GM18873 (cell line): Measurements from ENCODE around the gene ZNF529.
"Not testable (repeated sequence)": the region's sequence is repeated elsewhere in the genome, so short reads cannot be mapped to it uniquely, and the experiment has no call there.

Experiments used
- ATAC-seq: cut with Tn5 transposase; IDR thresholded peaks from one replicate; pipeline ENCODE4 v1.9.1; 2021; ENCODE audit warnings: mild to moderate bottlenecking, moderate library complexity, moderate number of reproducible peaks; ENCODE audit not compliant: unreplicated experiment, low FRiP score

ZNF529 gene

DNA sequence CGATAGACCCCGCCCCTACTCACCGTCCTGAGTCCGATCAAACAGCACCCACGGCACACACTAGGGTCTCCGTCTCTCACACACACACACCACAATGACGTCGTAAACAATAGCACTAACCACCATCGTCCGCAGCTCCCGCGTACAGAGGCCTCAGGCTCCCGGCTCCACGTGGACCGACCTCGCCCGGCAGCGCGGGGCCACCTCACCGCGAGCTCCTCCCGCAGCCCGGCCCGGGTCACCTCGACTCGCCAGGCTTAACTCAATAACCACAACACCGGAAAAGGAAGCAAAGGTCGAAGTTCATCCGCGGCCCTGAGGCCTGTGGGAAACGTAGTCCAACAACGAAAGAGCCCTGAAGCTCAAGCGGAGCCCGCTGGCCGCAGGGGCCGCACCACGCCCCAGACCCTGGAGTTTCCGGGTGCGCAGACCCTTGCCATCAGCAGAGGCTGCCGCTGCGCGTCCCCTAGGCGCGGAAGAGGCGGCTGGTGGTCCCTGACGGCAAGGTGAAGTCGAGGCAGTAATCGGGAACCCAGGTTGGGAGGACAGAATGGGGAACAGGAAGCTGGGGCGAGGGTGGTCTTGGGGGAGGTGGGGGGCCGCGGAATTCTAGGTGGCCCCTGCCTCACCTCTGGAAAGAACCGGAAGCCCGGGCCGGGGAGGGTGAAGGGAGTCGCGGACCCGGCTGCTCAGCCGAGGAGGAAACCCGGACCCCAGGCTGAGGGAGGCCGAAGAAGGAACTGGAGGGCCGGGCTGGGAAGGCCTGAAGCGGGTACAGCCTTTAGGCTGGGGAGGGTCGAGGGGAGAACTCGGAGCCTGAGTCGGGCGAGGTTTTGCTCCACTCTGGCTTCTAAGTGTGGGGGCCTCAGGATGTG, at the start of gene ZNF529:
Gene ZNF529 (minus strand): TSS at position 273 of the 875 bp plus-strand sequence. CDS start 946 bp downstream, outside the sequence.
- peak; percentile 91 for ATAC-seq

DNA sequence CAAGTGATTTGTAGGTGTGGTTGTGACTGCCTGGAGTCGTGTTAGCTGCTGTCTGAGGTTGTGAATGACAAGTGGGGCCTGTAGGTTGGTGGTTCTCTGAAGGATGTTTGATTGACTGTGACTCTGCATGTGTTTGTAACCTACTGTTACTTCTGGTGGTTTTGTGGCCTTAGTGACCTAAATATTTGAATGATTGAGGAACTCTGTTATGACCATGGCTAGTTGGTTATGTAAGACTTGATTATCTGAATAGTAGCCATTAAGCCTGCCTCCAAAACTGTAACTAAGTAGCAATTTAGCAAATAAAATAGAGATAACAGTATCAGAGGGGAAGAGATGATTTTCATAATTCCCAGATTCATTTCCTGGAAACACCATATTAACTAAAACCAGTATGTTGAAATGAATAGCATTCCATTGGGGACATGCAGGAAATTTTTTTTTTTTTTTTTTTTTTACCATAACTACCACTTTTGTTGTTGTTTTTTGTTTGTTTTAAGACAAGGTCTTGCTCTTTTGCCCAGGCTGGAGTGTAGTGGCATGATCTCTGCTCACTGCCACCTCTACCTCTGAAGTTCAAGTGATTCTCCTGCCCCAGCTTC, 32.9 kb upstream of the ZNF529 start:
- no peak for ATAC-seq

DNA sequence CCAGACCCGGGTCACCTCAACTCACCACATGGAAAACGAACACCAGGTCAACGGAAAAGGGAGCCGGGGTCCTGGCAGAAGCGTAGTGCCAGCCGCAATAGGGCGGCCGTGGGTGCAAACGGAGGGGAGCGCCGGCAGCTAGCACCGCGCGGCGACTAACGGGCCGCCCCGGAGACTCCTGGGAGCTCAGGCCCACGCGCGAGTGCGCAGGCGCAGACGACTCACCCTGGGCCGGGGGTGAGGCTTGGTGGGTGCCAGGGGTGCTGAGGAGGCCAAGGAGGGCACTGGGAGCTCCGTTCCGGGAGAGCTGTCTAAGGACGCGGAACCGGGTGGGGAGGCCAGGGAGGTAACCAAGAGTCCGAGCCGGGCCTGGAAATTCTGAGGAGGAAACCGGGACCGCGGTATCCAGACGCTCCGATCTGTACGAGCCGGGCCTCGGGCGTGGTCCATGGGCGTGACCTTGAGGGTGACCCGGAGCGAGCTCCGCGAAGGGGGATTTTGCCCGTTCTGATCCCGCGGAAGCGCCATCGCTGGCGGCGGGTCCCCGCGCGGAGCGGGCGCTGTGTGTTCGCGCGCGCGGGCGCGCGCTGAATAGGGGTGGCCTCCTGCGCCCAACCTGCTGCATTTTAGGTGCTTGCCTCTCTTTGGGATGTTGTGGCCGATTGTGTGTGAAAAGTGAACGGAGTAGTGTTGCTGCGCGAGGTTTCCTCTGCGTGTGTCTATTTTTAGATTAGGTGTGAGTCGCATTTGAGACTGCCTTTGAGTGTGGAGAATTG, 32.2 kb upstream of the ZNF529 start, which contains the start of gene ZNF382:
Gene ZNF382 (plus strand): TSS at position 213 of the 776 bp plus-strand sequence. CDS start 4,602 bp downstream, outside the sequence.
- no peak for ATAC-seq

DNA sequence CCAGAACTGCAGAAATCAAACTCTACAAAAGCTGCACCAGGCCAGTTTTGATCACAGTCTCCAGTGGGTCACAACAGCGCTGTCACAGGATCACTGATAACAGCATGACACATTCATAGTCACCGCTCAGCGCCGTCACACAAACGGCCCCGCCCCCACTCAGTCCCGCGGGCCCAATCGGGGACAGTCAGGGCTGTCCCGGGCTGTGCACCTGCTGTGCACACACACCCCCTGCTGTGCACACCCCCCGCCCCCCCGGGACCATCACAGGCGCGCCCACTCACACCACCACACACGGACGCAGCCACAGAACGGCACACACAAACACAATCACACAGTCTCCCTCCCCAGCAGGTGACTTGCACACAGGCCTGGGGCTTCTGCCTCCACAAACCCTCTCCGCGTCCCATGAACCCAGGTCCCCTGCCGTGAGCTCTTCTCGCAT, 31.6 kb upstream of the ZNF529 start:
- ATAC-seq: no peak

DNA sequence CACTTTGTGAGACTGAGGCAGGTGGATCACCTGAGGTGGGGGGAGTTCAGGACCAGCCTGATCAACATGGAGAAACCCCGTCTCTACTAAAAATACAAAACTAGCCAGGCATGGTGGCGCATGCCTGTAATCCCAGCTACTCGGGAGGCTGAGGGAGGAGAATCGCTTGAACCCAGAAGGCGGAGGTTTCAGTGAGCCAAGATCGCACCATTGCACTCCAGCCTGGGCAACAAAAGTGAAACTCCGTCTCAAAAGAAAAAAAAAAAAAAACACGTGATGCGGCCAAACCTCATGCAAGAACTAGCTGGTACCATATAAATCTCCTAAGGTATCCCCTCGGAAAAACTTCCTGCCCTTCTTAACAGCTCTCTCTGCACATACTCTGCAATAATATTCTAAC, 29.6 kb upstream of the ZNF529 start:
- ATAC-seq: not testable (repeated sequence)

DNA sequence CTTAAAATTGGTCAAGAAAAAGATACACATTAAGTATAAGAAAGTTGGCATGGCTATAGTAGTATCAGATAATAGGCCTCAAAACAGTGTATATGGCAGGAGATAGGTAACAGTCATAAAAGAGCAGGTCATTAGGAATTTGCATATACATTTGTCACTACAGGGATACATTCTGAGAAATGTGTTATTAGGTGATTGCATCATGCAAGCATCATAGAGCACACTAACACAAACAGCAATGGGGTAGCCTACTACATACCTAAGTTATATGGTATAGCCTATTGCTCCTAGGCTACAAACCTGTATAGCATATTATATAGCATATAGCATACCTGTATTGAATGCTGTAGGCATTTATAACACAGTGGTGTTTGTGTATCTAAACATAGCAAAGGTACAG, 6.2 kb upstream of the ZNF529 start:
- ATAC-seq: no peak

DNA sequence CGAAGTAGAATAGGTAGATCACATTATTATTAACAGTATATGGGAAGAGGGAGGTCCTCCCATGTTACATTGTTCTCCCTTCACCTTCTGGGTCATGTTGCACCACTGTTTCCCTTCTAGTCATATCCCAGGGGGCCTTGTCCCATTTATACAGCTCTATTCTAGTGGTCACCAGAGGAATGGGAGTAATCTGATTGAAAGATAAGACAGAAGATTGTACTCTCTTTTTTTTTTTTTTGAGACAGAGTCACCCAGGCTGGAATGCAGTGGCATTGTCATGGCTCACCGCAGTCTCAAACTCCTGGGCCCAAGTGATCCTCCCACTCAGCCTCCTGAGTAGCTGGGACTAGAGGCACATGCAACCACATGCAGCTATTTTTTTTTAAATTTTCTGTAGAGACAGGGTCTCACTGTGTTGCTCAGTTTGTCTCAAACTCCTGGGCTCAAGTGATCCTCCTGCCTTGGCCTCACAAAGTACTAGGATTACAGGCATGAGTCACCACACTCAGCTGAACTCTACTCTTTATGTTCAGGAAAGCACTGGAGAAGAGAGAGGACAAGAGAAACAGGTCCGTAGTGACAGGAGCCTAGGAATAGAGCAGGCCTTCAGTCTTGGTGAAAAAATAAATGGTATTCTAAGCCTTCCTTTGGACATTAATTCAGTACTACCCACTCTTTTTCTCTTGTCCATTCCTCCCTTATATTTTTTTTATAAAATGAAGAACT, 4.3 kb upstream of the ZNF529 start:
- ATAC-seq: no peak

DNA sequence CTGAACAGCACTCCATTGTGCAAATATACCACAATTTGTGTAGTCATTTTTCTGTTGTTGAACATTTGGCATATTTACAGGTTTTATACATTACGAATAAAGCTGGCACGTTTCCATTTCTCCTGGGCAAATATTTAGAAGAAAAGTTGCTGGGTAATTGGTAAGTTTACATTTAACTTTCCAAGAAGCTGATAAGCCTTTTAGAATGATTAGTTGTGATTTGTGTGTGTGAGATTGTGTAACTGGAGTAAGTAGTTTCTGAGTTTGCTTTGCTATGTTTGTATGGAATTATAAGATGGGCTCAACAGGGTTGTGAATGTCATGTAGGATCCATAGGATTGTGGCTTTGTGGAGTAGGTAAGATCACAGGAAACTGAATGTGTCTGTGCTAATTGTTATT, 1.6 kb upstream of the ZNF529 start:
- ATAC-seq: no peak

DNA sequence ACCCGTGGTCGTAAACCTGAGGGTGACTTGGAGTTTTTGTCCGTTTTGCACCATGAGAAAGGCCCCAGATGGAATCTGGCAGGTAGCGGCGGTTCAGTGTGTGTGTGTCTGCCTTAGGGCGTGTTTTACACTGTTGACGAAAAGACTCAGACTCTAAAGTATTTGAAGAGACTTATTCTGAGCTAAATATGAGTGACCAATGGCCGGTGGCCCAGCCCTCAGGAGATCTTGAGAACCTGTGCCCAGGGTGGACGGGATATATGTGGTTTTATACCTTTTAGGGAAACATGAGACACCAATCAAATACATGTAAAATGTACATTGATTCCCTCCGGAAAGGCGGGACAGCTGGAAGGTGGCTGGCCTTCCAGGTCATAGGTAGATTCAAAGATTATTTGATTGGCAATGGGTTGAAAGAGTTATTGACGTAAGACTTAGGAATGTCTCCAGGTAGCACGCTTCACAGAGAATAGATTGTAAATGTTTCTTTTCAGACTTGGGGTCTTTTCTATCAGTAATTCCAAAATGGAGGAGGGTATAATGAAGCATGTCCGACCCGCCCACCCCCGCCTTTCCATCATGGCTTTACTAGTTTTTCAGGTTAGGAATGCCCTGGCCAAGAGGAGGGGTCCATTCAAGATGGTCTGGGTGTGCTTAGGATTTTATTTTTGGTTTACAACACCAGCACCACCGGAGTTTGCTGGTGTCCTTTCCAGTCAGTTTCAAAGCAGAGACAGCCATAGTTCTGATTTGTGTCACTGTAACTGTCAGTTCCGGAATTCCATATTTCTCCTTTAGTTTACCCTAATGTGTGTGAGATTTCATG, 1.0 kb upstream of the ZNF529 start:
- ATAC-seq: no peak

DNA sequence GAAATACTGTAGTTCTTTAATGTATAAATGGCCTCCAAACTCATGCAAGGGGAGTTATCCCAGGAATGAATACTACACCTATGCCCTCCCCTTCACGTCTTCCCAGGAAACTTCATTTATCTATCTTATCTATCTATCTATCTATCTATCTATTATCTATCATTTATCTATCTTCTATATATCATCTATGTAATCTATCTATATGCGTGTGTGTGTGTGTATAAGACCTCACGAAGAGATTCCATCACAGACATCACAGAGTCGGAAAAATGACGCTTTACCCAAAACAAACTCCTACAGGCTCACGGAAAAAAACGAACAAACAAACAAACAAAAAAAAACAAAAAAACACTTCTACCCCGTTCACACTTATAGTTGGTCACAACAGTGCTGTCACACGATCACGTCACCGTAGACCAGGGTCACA, 486 bp downstream of the ZNF529 start:
- ATAC-seq: no peak

DNA sequence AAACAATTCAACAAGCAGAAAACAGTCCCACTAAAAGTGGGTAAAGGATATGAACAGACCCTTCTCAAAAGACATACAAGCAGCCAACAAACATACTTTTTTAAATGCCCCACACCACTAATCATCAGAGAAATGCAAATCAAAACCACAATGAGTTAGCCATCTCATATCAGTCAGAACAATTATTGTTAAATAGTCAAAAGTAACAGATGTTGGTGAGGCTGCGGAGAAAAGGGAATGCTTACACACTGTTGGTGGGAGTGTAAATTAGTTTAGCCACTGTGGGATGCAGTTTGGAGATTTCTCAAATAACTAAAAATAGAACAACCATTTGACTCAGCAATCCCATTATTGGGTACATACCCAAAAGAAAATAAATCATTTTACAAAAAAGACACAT, 8.7 kb downstream of the ZNF529 start:
- no peak for ATAC-seq

DNA sequence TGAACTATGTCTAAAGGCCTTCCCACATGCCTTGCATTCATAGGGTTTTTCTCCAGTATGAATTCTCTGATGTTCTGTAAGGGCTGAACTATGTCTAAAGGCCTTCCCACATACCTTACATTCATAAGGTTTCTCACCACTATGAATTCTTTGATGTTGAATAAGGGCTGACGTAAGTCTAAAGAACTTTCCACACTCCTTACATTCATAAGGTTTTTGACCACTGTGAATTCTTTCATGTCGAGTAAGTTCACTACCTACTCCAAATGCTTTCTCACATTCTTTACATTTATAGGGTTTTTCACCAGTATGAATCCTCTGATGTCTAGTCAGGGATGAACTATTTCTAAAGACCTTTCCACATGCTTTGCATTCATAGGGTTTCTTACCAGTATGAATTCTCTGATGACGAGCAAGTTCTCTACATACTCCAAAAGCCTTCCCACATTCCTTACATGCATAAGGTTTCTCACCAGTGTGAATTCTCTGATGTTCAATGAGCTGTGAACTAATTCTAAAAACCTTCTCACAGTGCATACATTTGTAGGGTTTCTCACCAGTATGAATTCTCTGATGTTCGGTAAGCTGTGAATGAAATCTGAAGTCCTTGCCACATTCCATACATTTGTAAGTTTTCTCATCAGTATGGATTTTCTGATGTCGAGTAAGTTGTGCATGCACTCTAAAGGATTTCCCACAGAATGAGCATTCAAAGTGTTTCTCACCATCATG, 25.9 kb downstream of the ZNF529 start:
- ATAC-seq: no peak

DNA sequence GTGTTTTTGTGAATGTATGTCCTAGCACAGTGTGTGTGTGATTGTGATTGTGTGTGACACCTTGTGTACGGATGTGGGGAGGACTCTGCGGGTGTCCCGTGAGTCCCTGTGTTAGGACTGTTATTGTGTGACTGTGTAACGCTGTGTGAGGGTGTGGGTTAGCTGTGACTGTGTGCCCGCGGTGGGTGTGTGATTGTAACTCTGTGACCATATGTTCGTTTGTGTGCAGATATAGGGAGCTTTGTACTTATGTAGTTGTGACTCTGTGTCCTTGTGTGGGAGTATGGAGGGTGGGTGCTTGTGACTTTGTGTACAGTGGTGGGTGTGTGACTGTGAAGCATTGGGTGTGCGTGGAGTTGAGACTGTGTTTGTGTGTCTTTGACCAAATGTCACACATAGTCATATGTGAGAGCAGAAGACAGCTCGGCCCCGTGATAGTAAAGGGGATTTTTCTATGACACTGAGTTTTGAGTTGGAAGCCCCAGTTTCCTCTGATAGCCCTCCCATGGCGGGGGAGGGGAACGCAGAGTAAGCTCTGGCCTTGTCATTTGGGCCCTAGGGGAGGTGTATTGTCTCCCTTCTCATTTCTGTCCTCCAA, 44.1 kb downstream of the ZNF529 start:
- peak; percentile 26 for ATAC-seq

DNA sequence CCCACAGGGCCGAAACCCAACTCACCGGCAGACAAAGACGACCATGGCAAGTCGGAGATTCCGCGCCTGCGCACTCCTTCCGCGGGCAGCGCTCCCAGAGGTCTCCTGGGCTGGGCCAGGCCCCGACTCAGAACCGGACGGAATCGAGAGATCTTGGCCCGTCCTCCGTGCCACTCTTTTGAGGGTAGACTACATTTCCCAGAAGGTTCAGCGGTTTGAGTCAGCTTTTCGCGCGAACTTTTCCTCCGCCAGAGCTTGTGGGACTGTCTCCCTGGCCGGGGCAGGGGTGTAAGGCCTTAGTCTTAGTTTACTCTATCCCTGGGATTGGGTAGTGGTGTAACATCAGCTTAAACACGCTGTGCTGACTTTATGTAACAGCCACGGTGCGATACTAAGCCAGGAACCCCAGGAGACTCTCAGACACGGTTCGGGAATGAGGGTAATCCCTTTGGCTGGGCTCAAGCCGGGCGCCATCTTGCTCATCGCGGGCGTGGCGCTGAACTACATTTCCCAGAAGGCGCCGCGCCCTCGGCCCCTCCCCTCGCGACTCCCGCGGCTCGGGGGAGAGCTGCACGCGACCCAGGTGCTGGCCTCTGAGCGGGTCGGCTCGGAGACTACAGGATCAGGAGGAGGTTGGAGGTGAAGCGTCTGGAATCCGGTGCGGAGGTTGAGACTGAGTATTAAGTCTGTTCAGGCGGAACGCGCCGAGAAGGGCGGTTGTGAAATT, 44.7 kb downstream of the ZNF529 start, which contains the start of gene ZNF260:
Gene ZNF260 (minus strand): TSS at position 78 of the 727 bp plus-strand sequence. CDS start 13,033 bp downstream, outside the sequence.
- peak; percentile 73 for ATAC-seq

DNA sequence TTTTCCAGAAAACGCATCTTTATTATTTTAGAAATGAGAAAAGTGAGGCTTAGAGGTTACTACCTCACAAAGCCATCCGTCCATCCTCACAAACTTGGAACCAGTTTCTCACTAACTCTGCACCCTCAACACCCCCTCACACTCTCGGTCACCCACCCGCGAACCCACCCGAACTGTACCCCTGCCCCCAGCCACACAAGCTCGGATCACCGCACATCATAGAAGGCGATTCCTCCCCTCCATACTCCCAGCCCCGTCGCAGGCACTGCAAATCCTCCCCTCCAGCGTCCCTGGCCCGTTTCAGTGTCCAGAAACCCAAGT, 45.3 kb downstream of the ZNF529 start:
- ATAC-seq: no peak

DNA sequence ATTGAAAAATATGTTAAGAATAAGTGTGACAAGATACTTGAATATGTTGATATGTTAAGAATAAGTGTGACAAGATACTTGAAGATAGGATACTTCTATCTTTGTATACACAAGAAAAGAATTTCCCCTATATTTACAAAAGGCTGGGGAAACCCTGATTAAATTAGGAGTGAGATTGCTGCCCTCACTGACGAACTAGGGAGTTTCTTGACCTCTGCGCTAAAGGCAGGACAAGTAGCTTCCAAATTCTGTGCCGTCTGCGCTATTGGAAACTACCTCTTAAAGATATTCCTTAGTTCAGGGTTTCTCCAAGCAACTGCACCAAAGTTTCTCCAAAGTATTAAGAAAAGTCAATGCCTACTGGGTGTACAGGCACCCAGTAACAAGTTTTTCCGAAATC, 45.8 kb downstream of the ZNF529 start:
- no peak for ATAC-seq

DNA sequence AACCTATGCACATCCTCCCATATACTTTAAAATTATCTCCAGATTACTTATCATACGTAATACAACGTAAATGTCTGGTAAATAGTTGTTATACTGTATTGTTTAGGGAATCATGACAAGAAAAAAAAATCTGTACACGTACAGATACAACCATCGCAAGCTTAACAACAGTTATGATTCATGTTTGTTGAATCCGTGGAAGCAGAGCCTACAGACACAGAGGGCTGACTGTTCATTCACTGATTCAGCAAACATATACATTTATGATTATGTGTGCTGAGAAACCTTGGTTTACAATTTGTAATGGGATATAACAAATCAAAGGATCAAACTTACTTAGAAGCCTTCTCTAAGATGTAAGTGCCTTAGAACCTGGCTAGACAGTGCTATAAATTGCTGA, 46.5 kb downstream of the ZNF529 start:
- no peak for ATAC-seq

DNA sequence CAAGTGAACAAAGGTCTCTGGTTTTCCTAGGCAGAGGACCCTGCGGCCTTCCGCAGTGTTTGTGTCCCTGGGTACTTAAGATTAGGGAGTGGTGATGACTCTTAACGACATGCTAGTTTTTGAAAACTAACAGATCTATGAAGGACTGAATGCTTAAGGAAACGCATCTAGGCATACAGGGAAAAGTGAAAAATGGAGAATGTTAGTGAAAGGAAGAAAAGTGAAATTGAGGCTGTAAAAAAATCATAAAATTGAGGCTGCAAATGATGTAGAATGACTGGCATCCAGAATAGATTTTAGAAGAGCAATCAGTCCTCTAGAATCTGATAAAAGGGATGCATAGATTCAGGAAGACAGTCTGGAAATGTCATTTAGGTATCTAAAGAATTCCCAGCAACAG, 48.5 kb downstream of the ZNF529 start:
- no peak for ATAC-seq
